GM12878 (cell line): ENCODE measurements around the gene LDLR. TPM values are rescaled to one million over a fixed set of nuclear protein-coding genes. Genes with fewer than 3 reads are reported as not detected.
A peak's percentile ranks its signal among the peaks of the same experiment; 100 is the strongest.

Experiments
- BMI1 ChIP-seq: fragments of 450-650 bp; IDR thresholded peaks from 2 replicates; pipeline ENCODE4 v1.6.1; 2016; ENCODE audit warnings: mild to moderate bottlenecking, moderate library complexity, borderline replicate concordance
- BRCA1 ChIP-seq: IDR thresholded peaks from 2 replicates; pipeline ENCODE4 v1.6.1; 2011; ENCODE audit warnings: low read depth, low read length, improper control_type of control experiment
- CEBPB ChIP-seq, 2 experiments: fragments of 150-350 bp in 1 of 2; IDR thresholded peaks; 2 replicates each; pipeline ENCODE4 v1.6.1; 2012 to 2014; ENCODE audit warnings: low read depth in 2 of 2, low read length in 2 of 2, borderline replicate concordance in 1 of 2, inconsistent platforms in 1 of 2
- E2F8 ChIP-seq: fragments of 450-650 bp; IDR thresholded peaks from 2 replicates; pipeline ENCODE4 v1.6.1; 2018; ENCODE audit warnings: mild to moderate bottlenecking, low read depth, moderate library complexity; ENCODE audit not compliant: partially characterized antibody
- ETV6 ChIP-seq, 2 experiments: fragments of 450-650 bp in 1 of 2; IDR thresholded peaks in 1 of 2; conservative IDR thresholded peaks in 1 of 2; 2 replicates each; pipeline ENCODE4 v1.6.1; 2014; ENCODE audit warnings: antibody characterized with exemption in 1 of 2, borderline replicate concordance in 1 of 2, low read depth in 1 of 2, mild to moderate bottlenecking in 1 of 2, moderate library complexity in 1 of 2
- FOXK2 ChIP-seq: fragments of 450-650 bp; IDR thresholded peaks from 2 replicates; pipeline ENCODE4 v1.6.1; 2017; ENCODE audit warnings: mild to moderate bottlenecking, moderate library complexity
- HSF1 ChIP-seq: fragments of 150-350 bp; IDR thresholded peaks from 2 replicates; pipeline ENCODE4 v1.6.1; 2014; ENCODE audit warnings: mild to moderate bottlenecking, low read depth, low read length
- IRF5 ChIP-seq: fragments of 450-650 bp; IDR thresholded peaks from 2 replicates; pipeline ENCODE4 v1.6.1; 2017; ENCODE audit warnings: borderline replicate concordance
- LARP7 ChIP-seq: fragments of 450-650 bp; IDR thresholded peaks from 2 replicates; pipeline ENCODE4 v1.6.1; 2017; ENCODE audit warnings: mild to moderate bottlenecking
- NKRF ChIP-seq: fragments of 450-650 bp; conservative IDR thresholded peaks from 2 replicates; pipeline ENCODE4 v1.6.1; 2017; ENCODE audit warnings: mild to moderate bottlenecking, moderate library complexity
- PAX8 ChIP-seq: fragments of 450-650 bp; IDR thresholded peaks from 2 replicates; pipeline ENCODE4 v1.6.1; 2017; ENCODE audit warnings: mild to moderate bottlenecking, moderate library complexity
- SMAD5 ChIP-seq: IDR thresholded peaks from 2 replicates; pipeline ENCODE4 v1.6.1; 2016; ENCODE audit warnings: antibody characterized with exemption, low read depth
- WRNIP1 ChIP-seq: IDR thresholded peaks from 2 replicates; pipeline ENCODE4 v1.6.1; 2011; ENCODE audit warnings: low read depth, low read length, improper control_type of control experiment, borderline replicate concordance
- YY1 ChIP-seq: IDR thresholded peaks from 2 replicates; pipeline ENCODE4 v1.6.1; 2011; ENCODE audit warnings: low read depth, mild to moderate bottlenecking, low read length
- ZNF687 ChIP-seq: fragments of 450-650 bp; IDR thresholded peaks from 2 replicates; pipeline ENCODE4 v1.6.1; 2017; ENCODE audit warnings: mild to moderate bottlenecking, moderate library complexity
- polyA plus RNA-seq, 11 experiments: library from polyadenylated mRNA; depleted of rRNA in 4 of 11; unstranded in 6 of 11; stranded (reverse) in 5 of 11; fragments of >200 nt; fragmentation: Nextera tagmentation in 4 of 11; fragmentation: Illumina TruSeq in 1 of 11; extraction: Ambion mirVana in 4 of 11; extraction: Trizol in 1 of 11; gene quantifications; 1 replicate in 1 of 11; 2 replicates in 10 of 11; pipeline versions ENCODE4 v1.2.1 to v1.2.3, GENCODE V29; 2011 to 2016; ENCODE audit warnings: inconsistent platforms in 2 of 11, missing spikeins in 2 of 11, low read depth in 1 of 11
- total RNA-seq, 4 experiments: library from RNA; depleted of rRNA in 3 of 4; stranded (reverse); fragments of >200 nt in 3 of 4; fragmentation: Illumina TruSeq in 1 of 4; extraction: Trizol in 1 of 4; gene quantifications; 2 replicates each; pipeline versions ENCODE4 v1.2.1 to v1.2.3, GENCODE V29; 2013 to 2021

The LDLR gene
- total and polyA plus RNA-seq, 10 of the 15 experiments (the other 5 are each of a cell fraction or from before 2014, with no cell fraction given): 11.3 to 59.2 (median 27.3) TPM

- TF ChIP-seq ZNF687 (no peak; the same call in 1 of the 2 replicates), E2F8 (no peak), BRCA1 (no peak), FOXK2 (peak; percentile 80), LARP7 (peak; percentile 44; the same call in 1 of the 2 replicates), CEBPB (IDR thresholded peaks at IDR 0.05; ENCODE audit: borderline replicate concordance in 1 of 2, low read depth in 2 of 2, low read length in 2 of 2) (no peak), YY1 (peak; percentile 96), NKRF (peak; percentile 99), SMAD5 (0 out of 2 replicates have a peak, but pooled peaks have one; percentile 35), WRNIP1 (no peak), ETV6 (conservative IDR thresholded peaks at IDR 0.05 in 1 of 2, IDR thresholded peaks at IDR 0.05 in 1 of 2; ENCODE audit: borderline replicate concordance in 1 of 2, low read depth in 1 of 2) (no peak), BMI1 (no peak), IRF5 (no peak), PAX8 (no peak), HSF1 (no peak)
Observed at GRCh38 chr19:11155373-11156120, 66.3 kb downstream of the LDLR start, which contains the start of gene SPC24 (continued).
